Mesenchymal stem cell (in vitro differentiated cells and primary cell): ENCODE measurements around the gene MT3.

Experiments
- DNase-seq: peaks from one replicate; pipeline ENCODE4 v3.0.0-alpha.2; 2013
- H2AFZ ChIP-seq: one replicate; pipeline ENCODE4 v1.6.1; 2013; ENCODE audit warnings: low read depth, mild to moderate bottlenecking, control low read depth, inconsistent platforms, low read length, moderate library complexity
- H2AK5ac ChIP-seq: 2 replicates; pipeline ENCODE4 v1.6.1; 2013; ENCODE audit warnings: low read length, moderate library complexity, mild to moderate bottlenecking, inconsistent platforms; ENCODE audit not compliant: severe bottlenecking
- H2BK120ac ChIP-seq: one replicate; pipeline ENCODE4 v1.6.1; 2013; ENCODE audit warnings: low read depth, mild to moderate bottlenecking, inconsistent platforms, low read length, moderate library complexity
- H2BK12ac ChIP-seq, 2 experiments: one replicate each; pipeline ENCODE4 v1.6.1; 2013; ENCODE audit warnings: inconsistent platforms in 2 of 2, low read length in 2 of 2, mild to moderate bottlenecking in 2 of 2, moderate library complexity in 2 of 2, control low read depth in 1 of 2
- H2BK15ac ChIP-seq: one replicate; pipeline ENCODE4 v1.6.1; 2013; ENCODE audit warnings: mild to moderate bottlenecking, low read depth, inconsistent platforms; ENCODE audit not compliant: poor library complexity, severe bottlenecking
- H2BK5ac ChIP-seq: 2 replicates; pipeline ENCODE4 v1.6.1; 2013; ENCODE audit warnings: low read depth, mild to moderate bottlenecking, low read length, control low read depth, inconsistent platforms; ENCODE audit not compliant: poor library complexity, severe bottlenecking
- H3K14ac ChIP-seq, 2 experiments: one replicate each; pipeline ENCODE4 v1.6.1; 2013; ENCODE audit warnings: inconsistent platforms in 2 of 2, low read length in 2 of 2, control low read depth in 1 of 2, mild to moderate bottlenecking in 1 of 2, moderate library complexity in 1 of 2
- H3K18ac ChIP-seq, 2 experiments: one replicate each; pipeline ENCODE4 v1.6.1; 2013; ENCODE audit warnings: inconsistent platforms in 2 of 2, low read length in 2 of 2, control low read depth in 1 of 2, low read depth in 1 of 2, mild to moderate bottlenecking in 1 of 2
- H3K23ac ChIP-seq, 2 experiments: one replicate each; pipeline ENCODE4 v1.6.1; 2013; ENCODE audit warnings: inconsistent platforms in 2 of 2, low read length in 2 of 2, mild to moderate bottlenecking in 2 of 2, moderate library complexity in 2 of 2, control low read depth in 1 of 2
- H3K27ac ChIP-seq: 2 replicates; pipeline ENCODE4 v1.5.1; 2013; ENCODE audit warnings: mild to moderate bottlenecking, moderate library complexity, low read length, control low read depth, inconsistent platforms; ENCODE audit not compliant: poor library complexity, severe bottlenecking
- H3K27me3 ChIP-seq, 2 experiments: 2 replicates each; pipeline versions ENCODE4 v1.6.1 to v1.7.0; 2013; ENCODE audit warnings: low read length in 2 of 2, mild to moderate bottlenecking in 2 of 2, moderate library complexity in 2 of 2, control low read depth in 1 of 2, inconsistent platforms in 1 of 2; ENCODE audit not compliant: control insufficient read depth in 1 of 2, insufficient read depth in 1 of 2
- H3K36me3 ChIP-seq, 2 experiments: 2 replicates each; pipeline versions ENCODE4 v1.6.1 to v1.7.0; 2013; ENCODE audit warnings: low read length in 2 of 2, control low read depth in 1 of 2, inconsistent platforms in 1 of 2, low read depth in 1 of 2, mild to moderate bottlenecking in 1 of 2; ENCODE audit not compliant: insufficient read depth in 2 of 2, control insufficient read depth in 1 of 2
- H3K4ac ChIP-seq, 2 experiments: one replicate each; pipeline ENCODE4 v1.6.1; 2013; ENCODE audit warnings: inconsistent platforms in 2 of 2, low read length in 2 of 2, mild to moderate bottlenecking in 2 of 2, moderate library complexity in 2 of 2, control low read depth in 1 of 2, low read depth in 1 of 2
- H3K4me1 ChIP-seq: 2 replicates; pipeline ENCODE4 v1.6.1; 2013; ENCODE audit warnings: low read depth, low read length, control low read depth; ENCODE audit not compliant: control insufficient read depth, insufficient read depth
- H3K4me2 ChIP-seq: 2 replicates; pipeline ENCODE4 v1.6.1; 2013; ENCODE audit warnings: low read length, mild to moderate bottlenecking, inconsistent platforms; ENCODE audit not compliant: poor library complexity, severe bottlenecking
- H3K4me3 ChIP-seq, 2 experiments: 2 replicates each; pipeline versions ENCODE4 v1.5.1 to v1.7.0; 2013; ENCODE audit warnings: low read length in 2 of 2, mild to moderate bottlenecking in 2 of 2, control low read depth in 1 of 2, low read depth in 1 of 2; ENCODE audit not compliant: insufficient read depth in 1 of 2
- H3K79me1 ChIP-seq: replicated peaks from 2 replicates; pipeline ENCODE4 v1.6.1; 2013; ENCODE audit warnings: mild to moderate bottlenecking, control low read depth, low read length, inconsistent platforms; ENCODE audit not compliant: poor library complexity, severe bottlenecking
- H3K9ac ChIP-seq: 2 replicates; pipeline ENCODE4 v1.7.0; 2013; ENCODE audit warnings: mild to moderate bottlenecking, low read length, moderate library complexity
- H3K9me3 ChIP-seq: 2 replicates; pipeline ENCODE4 v1.7.0; 2013; ENCODE audit warnings: mild to moderate bottlenecking, low read length; ENCODE audit not compliant: control insufficient read depth
- H4K8ac ChIP-seq: one replicate; pipeline ENCODE4 v1.6.1; 2013; ENCODE audit warnings: inconsistent platforms, mild to moderate bottlenecking, low read length, moderate library complexity
- H4K91ac ChIP-seq: one replicate; pipeline ENCODE4 v1.6.1; 2013; ENCODE audit warnings: mild to moderate bottlenecking, low read length, inconsistent platforms
- WGBS: methylation state at CpG from one replicate; pipeline ENCODE4 v1.1.7; 2013; ENCODE audit warnings: mixed read lengths; 5-methylcytosine and 5-hydroxymethylcytosine counted together

Gene MT3

DNA sequence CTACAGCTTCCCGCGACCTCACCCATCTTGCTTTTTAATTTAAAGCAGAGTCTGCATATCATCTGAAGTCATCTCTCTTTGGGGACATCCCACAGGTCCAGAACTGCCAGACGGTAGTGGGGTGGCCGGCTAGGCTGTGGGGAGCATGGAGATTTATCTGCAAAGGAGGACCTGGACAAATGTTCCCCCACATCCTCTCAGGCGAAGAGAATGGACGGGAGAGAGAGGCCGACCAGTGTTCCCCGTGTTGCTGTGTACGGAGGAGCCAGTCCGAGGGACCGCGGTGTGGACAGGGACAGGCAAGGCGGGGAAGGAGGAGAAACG, 42.5 kb downstream of the MT3 start:
- Histone ChIP-seq H3K4me2 (peak overlapping the region; percentile 80), H3K9me3 (no peaks in the 10 kb centered on the region), H2BK120ac (no peak overlapping the region)

DNA sequence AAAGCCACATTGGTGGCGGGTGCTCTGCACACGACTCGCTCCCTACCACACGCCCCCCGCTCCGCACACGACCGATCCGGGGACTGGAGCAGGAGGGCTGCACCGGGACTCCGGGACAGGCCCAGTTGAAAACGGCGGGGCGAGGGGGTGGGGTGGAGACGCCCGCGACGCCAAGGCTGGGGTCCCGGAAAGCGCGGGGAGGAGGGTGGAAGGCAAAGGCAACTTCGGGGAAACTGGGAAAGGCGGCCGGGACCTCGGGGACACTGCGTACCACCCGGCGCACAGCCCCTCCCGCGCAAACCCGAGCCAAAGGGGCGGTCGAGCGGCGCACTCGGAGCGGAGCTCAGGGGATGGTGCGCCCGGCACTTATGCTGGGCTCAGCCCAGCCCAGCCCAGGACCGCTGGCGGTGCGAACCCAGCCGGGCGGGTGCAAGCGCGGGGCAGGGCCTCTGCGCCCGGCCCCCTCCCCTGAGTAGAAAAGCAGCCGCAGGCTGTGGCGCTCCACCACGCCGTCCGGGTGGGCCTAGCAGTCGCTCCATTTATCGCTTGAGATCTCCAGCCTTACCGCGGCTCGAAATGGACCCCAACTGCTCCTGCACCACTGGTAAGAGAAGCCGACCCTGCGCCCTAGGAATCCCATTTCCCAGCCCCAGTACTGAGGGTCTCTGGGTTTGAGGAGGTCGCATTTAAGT, 43.0 kb downstream of the MT3 start, which contains the start of gene MT1M:
TSS of gene MT1M (plus strand) at position 504 of the 692 bp plus-strand sequence. CDS start at position 577, 73 bp downstream.
- Histone ChIP-seq H3K4ac (no peak within 1 kb of the TSS), H3K4me3 (peak within 1 kb of the TSS; percentile 52 to 75), H2BK12ac (no peak within 1 kb of the TSS), H2AK5ac (no peak within 1 kb of the TSS), H3K4me1 (peaks cover 17% of the 10 kb centered on the region), H2BK15ac (no peak within 1 kb of the TSS), H3K9me3 (no peaks in the 10 kb centered on the region), H3K9ac (peak within 1 kb of the TSS; percentile 75), H3K27me3 (peaks cover 10 to 53% of the 10 kb centered on the region in 2 experiments), H3K18ac (no peak within 1 kb of the TSS), H3K79me1 (no peaks in the 10 kb centered on the region), H3K14ac (no peak within 1 kb of the TSS), H2AFZ (peak within 1 kb of the TSS; percentile 31), H4K91ac (no peak within 1 kb of the TSS), H3K23ac (peak within 1 kb of the TSS in 1 of 2 experiments; percentile 96), H3K36me3 (no peaks in the 10 kb centered on the region), H4K8ac (no peak within 1 kb of the TSS), H3K27ac (no peak within 1 kb of the TSS), H3K4me2 (peak within 1 kb of the TSS; percentile 80), H2BK120ac (no peak within 1 kb of the TSS), H2BK5ac (no peak within 1 kb of the TSS)
- DNase-seq = peak; percentile 30
- WGBS = under 1% methylated on average over 44 of the region's 61 CpGs

More for the DNA sequence above, 42.5 kb downstream of the MT3 start:
- Histone ChIP-seq H3K27me3 (peaks cover 10 to 48% of the 10 kb centered on the region in 2 experiments), H3K27ac (no peak overlapping the region), H4K8ac (no peak overlapping the region), H3K36me3 (no peaks in the 10 kb centered on the region), H2BK5ac (no peak overlapping the region), H3K4me3 (peak overlapping the region; percentile 52 to 75), H3K14ac (no peak overlapping the region), H3K23ac (no peak overlapping the region), H3K4me1 (peaks cover 17% of the 10 kb centered on the region), H3K18ac (no peak overlapping the region), H2BK15ac (no peak overlapping the region), H3K9ac (peak overlapping the region; percentile 75), H2AK5ac (no peak overlapping the region), H2BK12ac (no peak overlapping the region), H4K91ac (no peak overlapping the region), H3K79me1 (no peaks in the 10 kb centered on the region), H2AFZ (no peak overlapping the region), H3K4ac (no peak overlapping the region)
- no peak for DNase-seq
- WGBS = 2% methylated on average over 11 of the region's 14 CpGs

DNA sequence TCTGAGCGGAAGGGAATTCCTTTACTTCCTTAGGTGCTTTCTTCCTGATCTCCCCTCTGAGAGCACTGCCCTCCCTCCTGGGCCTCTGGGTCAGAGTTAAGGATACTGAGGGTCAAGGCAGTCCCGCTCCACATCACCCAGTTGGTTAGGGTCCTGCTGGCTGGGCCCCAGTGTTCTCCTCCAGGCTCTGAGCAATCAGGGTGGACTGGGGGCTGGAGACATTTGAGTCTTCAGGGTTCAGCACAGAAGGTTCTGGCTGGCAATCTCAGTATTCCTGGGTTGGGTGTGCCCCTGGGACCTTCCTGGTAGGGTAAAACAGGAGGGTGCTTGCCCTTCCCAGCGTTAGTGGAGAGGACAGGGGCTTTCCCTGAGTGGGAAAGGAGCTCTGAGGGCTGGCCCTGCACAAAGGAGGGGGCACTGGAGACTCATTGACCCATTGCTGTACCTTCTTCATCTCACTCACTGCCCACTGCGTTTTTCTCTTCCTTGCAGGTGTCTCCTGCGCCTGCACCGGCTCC, 43.6 kb downstream of the MT3 start:
- Histone ChIP-seq H2AFZ (no peak overlapping the region), H3K4ac (no peak overlapping the region), H2BK12ac (no peak overlapping the region), H3K4me3 (peak overlapping the region in 1 of 2 experiments; percentile 75), H4K8ac (no peak overlapping the region), H3K4me2 (no peak overlapping the region), H3K23ac (no peak overlapping the region), H3K4me1 (peaks cover 19% of the 10 kb centered on the region), H3K9me3 (no peaks in the 10 kb centered on the region), H3K79me1 (no peaks in the 10 kb centered on the region), H3K9ac (peak overlapping the region; percentile 75), H3K27ac (no peak overlapping the region), H3K18ac (no peak overlapping the region), H2BK120ac (no peak overlapping the region), H4K91ac (no peak overlapping the region), H3K36me3 (no peaks in the 10 kb centered on the region), H3K14ac (no peak overlapping the region), H2BK5ac (no peak overlapping the region), H3K27me3 (peaks cover 16 to 59% of the 10 kb centered on the region in 2 experiments), H2AK5ac (no peak overlapping the region), H2BK15ac (no peak overlapping the region)
- no peak for DNase-seq
- 11% methylated on average over 6 of the region's 6 CpGs for WGBS

DNA sequence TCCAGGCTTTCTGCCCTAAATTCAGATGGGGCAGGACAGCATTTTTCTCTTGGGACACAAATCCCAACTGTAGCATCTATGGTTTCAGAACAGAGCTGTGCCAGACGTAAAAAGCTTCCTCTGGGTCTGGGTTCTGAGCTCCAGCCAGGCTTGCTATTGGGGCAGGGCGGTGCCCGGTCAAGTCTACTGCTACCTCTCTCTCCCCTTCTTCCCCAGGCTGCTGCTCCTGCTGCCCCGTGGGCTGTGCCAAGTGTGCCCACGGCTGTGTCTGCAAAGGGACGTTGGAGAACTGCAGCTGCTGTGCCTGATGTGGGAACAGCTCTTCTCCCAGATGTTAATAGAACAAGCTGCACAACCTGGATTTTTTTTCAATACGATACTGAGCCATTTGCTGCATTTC, 44.2 kb downstream of the MT3 start:
- Histone ChIP-seq H4K8ac (no peak overlapping the region), H3K4me1 (peaks cover 26% of the 10 kb centered on the region), H2BK5ac (no peak overlapping the region), H4K91ac (no peak overlapping the region), H3K27ac (no peak overlapping the region), H3K14ac (no peak overlapping the region), H3K79me1 (no peaks in the 10 kb centered on the region), H2BK12ac (no peak overlapping the region), H3K9me3 (no peaks in the 10 kb centered on the region), H3K4me2 (no peak overlapping the region), H2BK15ac (no peak overlapping the region), H2AK5ac (no peak overlapping the region), H3K9ac (no peak overlapping the region), H3K36me3 (no peaks in the 10 kb centered on the region), H3K27me3 (peaks cover 16 to 66% of the 10 kb centered on the region in 2 experiments), H3K18ac (no peak overlapping the region), H2BK120ac (no peak overlapping the region), H3K4me3 (no peak overlapping the region), H3K23ac (peak overlapping the region in 1 of 2 experiments; percentile 96), H2AFZ (no peak overlapping the region), H3K4ac (no peak overlapping the region)
- no peak for DNase-seq
- WGBS = 26% methylated on average over 7 of the region's 7 CpGs
